ENCODE measurements around the gene NFIC. TPM values are rescaled to one million over a fixed set of nuclear protein-coding genes. Genes with fewer than 3 reads are reported as not detected.
A peak's percentile ranks its signal among the peaks of the same experiment; 100 is the strongest.
"Not testable (repeated sequence)": the region's sequence is repeated elsewhere in the genome, so short reads cannot be mapped to it uniquely, and the experiment has no call there.

NFIC gene
- total RNA-seq, 4 donors from 2014 or later, result 125 to 285 (median 155) TPM

DNA sequence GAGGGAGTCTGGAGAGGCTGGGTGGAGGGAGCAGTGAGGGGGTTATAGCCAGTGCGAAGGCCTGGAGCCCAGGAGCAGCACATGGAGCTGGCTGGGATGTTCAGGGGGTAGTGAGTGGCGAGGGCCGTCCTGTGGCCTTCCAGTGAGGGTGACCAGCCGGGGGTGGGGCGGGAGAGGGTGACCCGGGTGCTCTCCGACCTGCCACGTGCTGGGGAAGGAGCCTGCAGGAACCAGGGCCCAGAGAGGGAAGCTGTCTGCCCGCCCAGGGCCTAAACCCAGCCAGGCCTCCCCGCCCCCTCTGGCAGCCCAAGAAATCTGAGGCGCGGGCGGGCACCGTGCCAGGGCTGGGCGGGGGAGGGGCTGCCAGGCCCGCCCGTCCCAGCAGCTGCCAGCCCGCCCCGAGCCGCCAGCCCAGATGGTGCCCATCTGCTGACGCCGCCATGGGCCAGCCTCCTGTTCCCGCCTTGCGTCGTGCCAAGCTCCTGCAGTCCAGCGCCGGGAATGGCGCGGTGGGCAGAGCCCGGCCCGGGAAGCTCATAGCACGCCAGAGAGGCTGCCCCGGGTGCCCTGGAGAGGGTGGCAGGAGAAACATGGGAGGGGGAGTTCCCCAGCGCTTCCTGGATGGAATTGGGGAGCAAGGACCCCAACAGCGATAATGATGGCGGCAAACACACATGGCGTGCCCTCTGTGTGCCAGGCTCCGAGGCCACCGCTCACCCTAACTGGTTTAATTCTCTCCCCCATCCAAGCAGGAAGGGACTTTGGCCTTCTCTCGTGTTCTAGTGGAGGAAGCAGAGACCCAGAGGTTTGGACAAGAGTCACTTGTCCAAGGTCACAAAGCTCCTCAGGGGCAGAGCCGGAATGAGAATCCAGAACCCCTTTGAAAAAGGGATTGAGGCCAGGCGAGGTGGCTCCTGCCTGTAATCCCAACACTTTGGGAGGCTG, 21.5 kb downstream of the NFIC start:
- ATAC-seq, result peak; percentile 84
- H3K36me3 ChIP-seq, result peaks cover 0 to 33% of the 10 kb centered on the region in 2 donors
- H3K9me3 ChIP-seq, result no peaks in the 10 kb centered on the region
- H3K27me3 ChIP-seq, result no peaks in the 10 kb centered on the region
- peaks cover 7 to 100% (median 78%) of the 10 kb centered on the region in 3 donors for H3K4me1 ChIP-seq
- TF ChIP-seq POLR2A (IDR thresholded peaks at IDR 0.05) (no peak), POLR2AphosphoS5 (IDR thresholded peaks at IDR 0.05) (peak; percentile 95), EP300 (IDR thresholded peaks at IDR 0.05) (no peak)
- TF ChIP-seq, protein P1, sequence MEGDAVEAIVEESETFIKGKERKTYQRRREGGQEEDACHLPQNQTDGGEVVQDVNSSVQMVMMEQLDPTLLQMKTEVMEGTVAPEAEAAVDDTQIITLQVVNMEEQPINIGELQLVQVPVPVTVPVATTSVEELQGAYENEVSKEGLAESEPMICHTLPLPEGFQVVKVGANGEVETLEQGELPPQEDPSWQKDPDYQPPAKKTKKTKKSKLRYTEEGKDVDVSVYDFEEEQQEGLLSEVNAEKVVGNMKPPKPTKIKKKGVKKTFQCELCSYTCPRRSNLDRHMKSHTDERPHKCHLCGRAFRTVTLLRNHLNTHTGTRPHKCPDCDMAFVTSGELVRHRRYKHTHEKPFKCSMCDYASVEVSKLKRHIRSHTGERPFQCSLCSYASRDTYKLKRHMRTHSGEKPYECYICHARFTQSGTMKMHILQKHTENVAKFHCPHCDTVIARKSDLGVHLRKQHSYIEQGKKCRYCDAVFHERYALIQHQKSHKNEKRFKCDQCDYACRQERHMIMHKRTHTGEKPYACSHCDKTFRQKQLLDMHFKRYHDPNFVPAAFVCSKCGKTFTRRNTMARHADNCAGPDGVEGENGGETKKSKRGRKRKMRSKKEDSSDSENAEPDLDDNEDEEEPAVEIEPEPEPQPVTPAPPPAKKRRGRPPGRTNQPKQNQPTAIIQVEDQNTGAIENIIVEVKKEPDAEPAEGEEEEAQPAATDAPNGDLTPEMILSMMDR (IDR thresholded peaks at IDR 0.05), result peak in 2 of 4 experiments; percentile 34 to 45
- WGBS, 2 donors (ENCODE audit: low coverage in 1 of 2), result 17 to 59% methylated on average over 2 to 4 of the region's 42 CpGs
- peak overlapping the region in 1 of 2 donors; percentile 23 for H3K4me3 ChIP-seq
- peak overlapping the region; percentile 72 to 100 (median 98) for H3K27ac ChIP-seq

DNA sequence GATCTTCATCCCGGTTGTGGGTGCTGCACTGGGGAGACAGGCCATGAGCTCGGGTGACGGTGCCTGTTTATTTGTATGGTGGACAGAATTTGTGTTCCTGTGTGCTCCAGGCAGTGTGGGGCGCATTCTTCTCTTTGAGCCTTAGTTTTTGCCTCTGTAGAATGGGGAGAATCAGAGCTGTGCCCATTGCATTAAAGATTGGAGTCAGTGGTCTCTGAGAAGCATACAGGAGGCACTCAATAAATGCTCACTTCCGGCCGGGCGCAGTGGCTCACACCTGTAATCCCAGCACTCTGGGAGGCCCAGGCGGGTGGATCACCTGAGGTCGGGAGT, 23.0 kb downstream of the NFIC start:
- WGBS, 2 donors (ENCODE audit: low coverage in 1 of 2), result 73% methylated on average over 3 of the region's 9 CpGs; no CpG with 5 or more reads in 1 of the 2 donors
- Histone ChIP-seq H3K36me3 (peaks cover 0 to 27% of the 10 kb centered on the region in 2 donors), H3K27me3 (no peaks in the 10 kb centered on the region), H3K9me3 (no peaks in the 10 kb centered on the region), H3K4me1 (peaks cover 7 to 99% (median 63%) of the 10 kb centered on the region in 3 donors), H3K4me3 (peak overlapping the region in 1 of 2 donors; percentile 9), H3K27ac (peak overlapping the region; percentile 37 to 100 (median 98))
- TF ChIP-seq EP300 (IDR thresholded peaks at IDR 0.05) (no peak), POLR2A (IDR thresholded peaks at IDR 0.05) (no peak), POLR2AphosphoS5 (IDR thresholded peaks at IDR 0.05) (no peak)
- TF ChIP-seq, protein P1 (IDR thresholded peaks at IDR 0.05), result no peak
- no peak for ATAC-seq

DNA sequence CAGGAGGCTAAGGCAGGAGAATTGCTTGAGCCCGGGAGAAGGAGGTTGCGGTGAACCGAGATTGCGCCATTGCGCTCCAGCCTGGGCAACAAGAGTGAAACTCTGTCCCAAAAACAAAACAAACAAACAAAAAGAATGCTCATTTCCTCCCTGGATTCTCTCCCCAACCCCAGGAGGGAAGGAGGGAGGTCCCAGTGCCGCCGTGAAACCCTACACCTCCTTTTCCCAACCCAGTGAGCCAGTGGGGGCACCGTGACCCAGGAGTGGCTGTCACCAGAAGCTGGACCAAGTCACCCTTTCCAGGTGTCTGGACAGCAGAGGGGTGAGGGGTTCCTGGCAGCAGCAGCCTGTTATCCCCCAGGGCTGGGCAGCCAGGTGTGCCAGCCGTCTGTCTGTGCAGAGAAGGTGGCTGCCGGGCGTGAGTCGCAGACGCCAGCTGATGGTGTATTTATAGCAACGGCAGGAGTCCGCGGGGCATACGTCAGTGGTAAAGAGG, 23.5 kb downstream of the NFIC start:
- Histone ChIP-seq H3K9me3 (no peaks in the 10 kb centered on the region), H3K4me1 (peaks cover 7 to 99% (median 58%) of the 10 kb centered on the region in 3 donors), H3K4me3 (peak overlapping the region in 1 of 2 donors; percentile 9), H3K36me3 (peaks cover 0 to 32% of the 10 kb centered on the region in 2 donors), H3K27ac (peak overlapping the region; percentile 37 to 100 (median 98)), H3K27me3 (no peaks in the 10 kb centered on the region)
- TF ChIP-seq, protein P1 (IDR thresholded peaks at IDR 0.05), result no peak
- TF ChIP-seq EP300 (IDR thresholded peaks at IDR 0.05), result no peak
- no peak for TF ChIP-seq POLR2AphosphoS5 (IDR thresholded peaks at IDR 0.05)
- TF ChIP-seq POLR2A (IDR thresholded peaks at IDR 0.05), result no peak
- 27 to 32% methylated on average over 3 to 5 of the region's 17 CpGs for WGBS, 2 donors (ENCODE audit: low coverage in 1 of 2)
- ATAC-seq, result no peak

DNA sequence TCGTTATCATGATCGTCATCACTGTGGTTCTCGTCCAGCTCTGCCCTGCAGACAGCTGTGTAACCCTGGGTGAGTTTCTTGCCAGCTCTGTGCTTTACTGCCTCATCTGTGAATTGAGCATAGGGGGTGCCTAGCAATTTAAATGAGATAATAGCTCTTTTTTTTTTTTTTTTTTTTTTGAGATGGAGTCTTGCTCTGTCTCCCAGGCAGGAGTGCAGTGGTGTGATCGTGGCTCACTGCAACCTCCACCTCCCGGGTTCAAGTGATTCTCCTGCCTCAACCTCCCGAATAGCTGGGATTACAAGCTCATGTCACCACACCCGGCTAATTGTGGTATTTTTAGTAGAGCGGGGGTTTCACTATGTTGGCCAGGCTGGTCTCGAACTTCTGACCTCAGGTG, 25.5 kb downstream of the NFIC start:
- H3K36me3 ChIP-seq, result peaks cover 0 to 38% of the 10 kb centered on the region in 2 donors
- H3K4me1 ChIP-seq, result peaks cover 5 to 98% (median 48%) of the 10 kb centered on the region in 3 donors
- not testable (repeated sequence) for H3K4me3 ChIP-seq, ATAC-seq, H3K9me3 ChIP-seq, H3K27me3 ChIP-seq
- H3K27ac ChIP-seq, result peak overlapping the region in 3 of 4 donors; percentile 43 to 100 (median 100)
- 53 to 75% methylated on average over 3 of the region's 9 CpGs for WGBS, 2 donors (ENCODE audit: low coverage in 1 of 2)

DNA sequence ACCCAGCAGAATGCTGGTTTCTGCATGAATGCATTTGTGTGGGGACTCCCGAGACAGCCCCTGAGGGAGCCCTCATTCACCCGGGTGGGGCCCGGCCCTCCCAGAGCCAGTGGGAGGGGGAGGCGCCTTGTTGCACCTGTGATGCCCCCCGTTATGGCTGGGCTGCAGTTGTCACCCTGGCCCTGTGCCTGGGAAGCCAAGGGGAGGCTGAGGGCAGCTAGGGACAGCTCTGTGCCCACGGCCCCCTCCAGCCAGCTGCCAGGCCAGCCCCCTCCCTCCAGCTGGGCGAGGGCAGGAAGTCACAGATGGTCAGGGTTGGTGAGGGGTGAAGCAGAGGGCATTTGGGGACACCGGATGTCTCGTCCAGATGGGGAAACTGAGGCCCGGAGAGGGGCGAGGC, 26.1 kb downstream of the NFIC start:
- Histone ChIP-seq H3K9me3 (no peaks in the 10 kb centered on the region), H3K27me3 (no peaks in the 10 kb centered on the region), H3K4me3 (no peak overlapping the region), H3K36me3 (peaks cover 0 to 38% of the 10 kb centered on the region in 2 donors), H3K27ac (peak overlapping the region in 3 of 4 donors; percentile 43 to 100 (median 100)), H3K4me1 (peaks cover under 1 to 98% (median 48%) of the 10 kb centered on the region in 3 donors)
- TF ChIP-seq EP300 (IDR thresholded peaks at IDR 0.05) (no peak), POLR2A (IDR thresholded peaks at IDR 0.05) (no peak), POLR2AphosphoS5 (IDR thresholded peaks at IDR 0.05) (no peak)
- TF ChIP-seq, protein P1 (IDR thresholded peaks at IDR 0.05), result no peak
- 80% methylated on average over 2 of the region's 11 CpGs; no CpG with 5 or more reads in 1 of the 2 donors for WGBS, 2 donors (ENCODE audit: low coverage in 1 of 2)
- no peak for ATAC-seq

Data from gastroesophageal sphincter (tissue), 4 donors.